Dendritic cell treated with granulocyte-macrophage colony-stimulating factor and Interleukin-4, amounts not matched to agents 40 ng/mL and 50 ng/mL, for 4 days (primary cell): ENCODE measurements around the gene DAB1.

Source experiments
- H3K27ac Mint-ChIP-seq: one replicate; pipeline ENCODE4 v1.8.0; 2022; ENCODE audit warnings: mild to moderate bottlenecking, mixed read lengths
- H3K27me3 Mint-ChIP-seq: one replicate; pipeline ENCODE4 v1.8.0; 2022; ENCODE audit warnings: mild to moderate bottlenecking, mixed read lengths
- H3K36me3 Mint-ChIP-seq: one replicate; pipeline ENCODE4 v1.8.0; 2022; ENCODE audit warnings: low read depth, mixed read lengths
- H3K4me1 Mint-ChIP-seq: one replicate; pipeline ENCODE4 v1.8.0; 2022; ENCODE audit warnings: low read depth, mixed read lengths
- H3K4me3 Mint-ChIP-seq: one replicate; pipeline ENCODE4 v1.8.0; 2022; ENCODE audit warnings: mild to moderate bottlenecking, moderate library complexity, mixed read lengths
- H3K9me3 Mint-ChIP-seq: one replicate; pipeline ENCODE4 v1.8.0; 2022; ENCODE audit warnings: mixed read lengths
- intact Hi-C: fragments of 100-400 bp; cut with micrococcal nuclease; formaldehyde crosslinking; loops from one replicate; pipeline ENCODE4 v1.15.0; 2022

DAB1 gene

GRCh38 chr1:57431400-57431799 is 7.5 kb upstream of the DAB1 start:
- Mint-ChIP-seq H3K4me1 (no peaks in the 10 kb centered on the region), H3K9me3 (no peaks in the 10 kb centered on the region), H3K36me3 (no peaks in the 10 kb centered on the region), H3K4me3 (no peak overlapping the region), H3K27me3 (peaks cover 3% of the 10 kb centered on the region), H3K27ac (no peak overlapping the region)
- intact Hi-C loops: no loop called here

GRCh38 chr1:57424231-57425027 is 569 bp upstream of the DAB1 start:
- Mint-ChIP-seq H3K9me3 (no peaks in the 10 kb centered on the region), H3K36me3 (no peaks in the 10 kb centered on the region), H3K4me1 (peaks cover 8% of the 10 kb centered on the region), H3K4me3 (no peak overlapping the region), H3K27me3 (peaks cover 55% of the 10 kb centered on the region), H3K27ac (no peak overlapping the region)
- intact Hi-C loops: no loop called here

- Mint-ChIP-seq H3K27me3 (peaks cover 56% of the 10 kb centered on the region), H3K27ac (no peak overlapping the region), H3K9me3 (no peaks in the 10 kb centered on the region), H3K4me3 (no peak overlapping the region), H3K4me1 (peaks cover 8% of the 10 kb centered on the region), H3K36me3 (no peaks in the 10 kb centered on the region)
- intact Hi-C loops: no loop called here
These were observed 665 bp downstream of the DAB1 start for GRCh38 chr1:57423135-57423655.

DNA sequence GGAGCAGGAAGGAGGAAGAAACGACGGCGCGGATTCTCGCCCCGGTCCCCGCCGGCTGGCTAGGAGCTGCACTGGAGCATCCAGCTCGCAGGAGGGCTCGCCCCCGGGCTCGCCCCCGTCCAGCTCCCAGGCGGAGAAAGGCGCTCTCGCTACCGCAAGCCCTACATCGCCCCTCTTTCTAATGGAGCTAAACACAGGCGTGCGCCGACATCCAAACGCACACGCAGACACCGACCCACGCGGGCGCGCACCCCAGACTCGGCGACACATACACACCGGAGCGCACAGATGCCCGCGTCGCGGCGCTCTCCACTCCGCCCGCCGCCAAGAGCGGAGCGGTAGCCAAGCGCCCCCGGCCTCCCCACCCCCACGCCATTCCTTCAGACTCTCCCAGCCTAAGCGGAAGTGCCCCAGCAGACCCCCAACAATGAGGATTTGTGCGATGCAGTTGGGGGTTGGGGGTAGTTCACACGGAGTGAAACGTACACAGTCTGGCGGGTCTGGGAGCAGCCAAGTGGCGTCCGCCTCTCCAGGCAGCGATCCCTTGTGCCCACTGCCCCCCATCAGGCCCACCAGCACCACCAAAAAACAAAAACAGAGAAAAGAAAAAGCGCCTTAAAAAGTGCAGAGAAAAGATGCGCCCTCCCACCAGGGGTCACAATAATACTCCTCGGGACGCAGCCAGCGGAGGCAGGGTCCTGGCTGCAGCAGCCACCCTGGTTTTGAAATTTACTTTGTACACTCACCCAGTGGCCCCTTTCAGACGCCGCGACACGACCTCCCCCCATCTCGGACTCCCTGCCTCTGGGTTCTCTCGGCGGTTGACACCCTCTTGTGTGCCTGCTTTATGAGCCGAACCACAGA is 1.4 kb downstream of the DAB1 start:
- Mint-ChIP-seq H3K4me3 (no peak overlapping the region), H3K4me1 (peaks cover 8% of the 10 kb centered on the region), H3K27ac (no peak overlapping the region), H3K36me3 (no peaks in the 10 kb centered on the region), H3K9me3 (no peaks in the 10 kb centered on the region), H3K27me3 (peaks cover 58% of the 10 kb centered on the region)
- intact Hi-C loops: no loop called here

- Mint-ChIP-seq H3K4me1 (peaks cover 8% of the 10 kb centered on the region), H3K27ac (no peak overlapping the region), H3K9me3 (no peaks in the 10 kb centered on the region), H3K36me3 (no peaks in the 10 kb centered on the region), H3K27me3 (peaks cover 58% of the 10 kb centered on the region), H3K4me3 (no peak overlapping the region)
- intact Hi-C loops: no loop called here
These were observed 2.1 kb downstream of the DAB1 start for GRCh38 chr1:57421806-57422205.

GRCh38 chr1:57420981-57421785 is 2.7 kb downstream of the DAB1 start:
- peaks cover 8% of the 10 kb centered on the region for H3K4me1 Mint-ChIP-seq
- no peak overlapping the region for H3K4me3 Mint-ChIP-seq
- no peak overlapping the region for H3K27ac Mint-ChIP-seq
- H3K9me3 Mint-ChIP-seq: no peaks in the 10 kb centered on the region
- peaks cover 57% of the 10 kb centered on the region for H3K27me3 Mint-ChIP-seq
- no peaks in the 10 kb centered on the region for H3K36me3 Mint-ChIP-seq
- intact Hi-C loops: no loop called here

DNA sequence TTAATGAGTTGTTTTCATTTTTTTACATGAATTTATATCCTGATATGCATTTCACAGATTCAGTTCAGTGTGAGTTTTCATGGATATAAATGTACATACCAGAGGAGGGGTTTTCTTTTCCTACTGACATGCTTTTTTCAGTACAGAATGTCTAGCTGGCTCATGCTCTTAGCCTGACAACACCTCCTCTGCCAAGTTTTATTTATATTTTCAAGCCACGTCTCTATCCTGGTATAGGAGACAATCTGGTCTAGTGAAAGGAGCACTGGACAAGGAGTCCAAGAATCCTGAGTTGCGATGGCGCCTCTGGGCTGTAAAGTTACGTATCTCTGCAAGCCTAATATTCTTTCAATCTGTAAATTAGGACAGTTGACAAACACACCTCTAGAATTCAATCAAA is 4.9 kb downstream of the DAB1 start:
- Mint-ChIP-seq H3K4me1 (peaks cover 8% of the 10 kb centered on the region), H3K27ac (no peak overlapping the region), H3K4me3 (no peak overlapping the region), H3K9me3 (no peaks in the 10 kb centered on the region), H3K27me3 (peaks cover 36% of the 10 kb centered on the region), H3K36me3 (no peaks in the 10 kb centered on the region)
- intact Hi-C loops: no loop called here

- Mint-ChIP-seq H3K27ac (no peak overlapping the region), H3K9me3 (no peaks in the 10 kb centered on the region), H3K4me1 (no peaks in the 10 kb centered on the region), H3K36me3 (no peaks in the 10 kb centered on the region), H3K27me3 (no peaks in the 10 kb centered on the region), H3K4me3 (no peak overlapping the region)
- intact Hi-C loops: no loop called here
These were observed 12.6 kb downstream of the DAB1 start for GRCh38 chr1:57411262-57411661.

- intact Hi-C loops: no loop called here
- Mint-ChIP-seq H3K27ac (no peak overlapping the region), H3K4me3 (no peak overlapping the region), H3K27me3 (no peaks in the 10 kb centered on the region), H3K36me3 (no peaks in the 10 kb centered on the region), H3K4me1 (no peaks in the 10 kb centered on the region), H3K9me3 (no peaks in the 10 kb centered on the region)
These were observed 13.4 kb downstream of the DAB1 start for GRCh38 chr1:57410508-57410907.

DNA sequence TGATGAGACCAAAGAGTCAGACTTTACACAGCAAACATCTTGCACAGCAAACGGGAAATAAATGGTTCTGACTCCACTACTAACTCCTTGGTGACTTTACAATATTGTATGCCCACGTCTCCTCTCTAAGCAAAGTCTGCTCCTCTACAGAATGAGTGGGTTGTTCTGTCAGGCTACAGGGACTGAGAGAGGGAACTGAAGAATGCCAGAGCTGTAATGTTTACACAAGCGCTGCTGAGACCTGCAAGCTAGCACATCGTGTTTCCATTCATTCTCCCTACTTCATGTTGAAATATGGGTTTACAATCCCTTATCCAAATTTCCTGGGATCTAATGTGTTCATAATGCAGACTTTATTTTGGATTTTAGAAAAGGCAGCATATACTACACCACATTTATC is 15.9 kb downstream of the DAB1 start:
- no peaks in the 10 kb centered on the region for H3K36me3 Mint-ChIP-seq
- H3K27ac Mint-ChIP-seq: no peak overlapping the region
- no peaks in the 10 kb centered on the region for H3K9me3 Mint-ChIP-seq
- no peaks in the 10 kb centered on the region for H3K4me1 Mint-ChIP-seq
- intact Hi-C loops: no loop called here
- H3K4me3 Mint-ChIP-seq: no peak overlapping the region
- H3K27me3 Mint-ChIP-seq: no peaks in the 10 kb centered on the region

- no peaks in the 10 kb centered on the region for H3K4me1 Mint-ChIP-seq
- H3K36me3 Mint-ChIP-seq: no peaks in the 10 kb centered on the region
- intact Hi-C loops: no loop called here
- no peaks in the 10 kb centered on the region for H3K27me3 Mint-ChIP-seq
- H3K9me3 Mint-ChIP-seq: no peaks in the 10 kb centered on the region
- H3K27ac Mint-ChIP-seq: no peak overlapping the region
- H3K4me3 Mint-ChIP-seq: no peak overlapping the region
These were observed 17.4 kb downstream of the DAB1 start for GRCh38 chr1:57406428-57406970.

GRCh38 chr1:57404884-57405283 is 19.0 kb downstream of the DAB1 start:
- H3K9me3 Mint-ChIP-seq: no peaks in the 10 kb centered on the region
- intact Hi-C loops: no loop called here

DNA sequence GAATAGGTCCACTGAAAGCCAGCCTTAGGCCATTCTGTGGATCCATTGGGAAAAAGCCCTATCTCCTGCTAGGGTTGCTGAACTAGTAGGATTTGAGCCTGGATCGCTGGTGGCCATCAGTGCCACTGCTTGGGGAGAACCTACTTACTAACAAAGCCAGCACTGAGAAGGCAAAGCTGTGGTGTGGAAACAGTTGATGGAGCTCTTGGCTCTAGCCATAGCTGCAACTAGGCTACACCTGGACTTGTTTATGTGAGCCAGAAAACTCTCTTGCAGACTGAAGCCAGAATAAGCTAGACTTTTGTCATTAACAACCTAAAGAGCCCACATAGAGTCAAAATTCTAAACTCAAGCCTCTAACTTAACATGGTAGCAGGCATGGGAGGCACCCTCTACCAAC is 20.7 kb downstream of the DAB1 start:
- Mint-ChIP-seq H3K4me1 (no peaks in the 10 kb centered on the region), H3K9me3 (no peaks in the 10 kb centered on the region), H3K4me3 (no peak overlapping the region), H3K27me3 (no peaks in the 10 kb centered on the region), H3K27ac (no peak overlapping the region), H3K36me3 (no peaks in the 10 kb centered on the region)
- intact Hi-C loops: no loop called here

More at GRCh38 chr1:57404884-57405283, 19.0 kb downstream of the DAB1 start:
- Mint-ChIP-seq H3K4me1 (no peaks in the 10 kb centered on the region), H3K27me3 (no peaks in the 10 kb centered on the region), H3K27ac (no peak overlapping the region), H3K4me3 (no peak overlapping the region), H3K36me3 (no peaks in the 10 kb centered on the region)
